DMS79 (cell line): ENCODE results near the gene PARP9.
"Not testable (repeated sequence)": the region's sequence is repeated elsewhere in the genome, so short reads cannot be mapped to it uniquely, and the experiment has no call there.

Source experiments
- DNase-seq: peaks from one replicate; lab custom pipeline; 2025; lab: John Stamatoyannopoulos, UW

The PARP9 gene

DNA sequence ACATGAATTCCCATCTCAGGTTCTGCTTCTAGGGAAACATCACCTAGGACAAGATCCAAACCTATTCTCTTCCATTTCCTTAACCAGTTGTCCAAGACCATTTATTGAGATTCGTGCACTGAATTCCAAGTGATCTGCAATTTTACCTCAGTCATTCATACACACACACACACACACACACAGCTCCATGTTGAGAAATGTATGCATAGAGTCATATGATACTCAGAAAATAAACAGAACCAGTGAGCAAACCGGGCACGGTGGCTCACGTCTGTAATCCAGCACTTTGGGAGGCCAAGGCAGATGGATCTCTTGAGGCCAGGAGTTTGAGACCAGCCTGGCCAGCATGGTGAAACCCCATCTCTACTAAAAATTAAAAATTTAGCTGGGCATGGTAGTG, 43.2 kb downstream of the PARP9 start:
- no peak for DNase-seq

DNA sequence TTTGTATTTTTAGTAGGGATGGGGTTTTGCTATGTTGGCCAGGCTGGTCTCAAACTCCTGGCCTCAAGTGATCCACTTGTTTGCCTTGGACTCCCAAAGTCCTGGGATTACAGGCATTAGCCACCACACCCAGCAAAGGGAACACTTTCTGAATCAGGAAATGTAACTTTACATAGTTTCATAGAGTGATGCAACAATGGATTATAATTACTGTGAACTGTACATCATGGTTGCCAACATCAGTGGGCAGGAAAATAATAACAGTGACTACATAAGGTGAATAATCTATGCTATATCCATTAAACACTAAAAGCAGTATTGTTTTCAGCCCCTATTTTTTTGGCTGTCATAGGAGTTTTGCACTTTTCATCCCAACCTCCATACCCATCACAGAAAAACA, 44.4 kb downstream of the PARP9 start:
- no peak for DNase-seq

GRCh38 chr3:122516846-122517360, 47.2 kb downstream of the PARP9 start:
- DNase-seq, result no peak

DNA sequence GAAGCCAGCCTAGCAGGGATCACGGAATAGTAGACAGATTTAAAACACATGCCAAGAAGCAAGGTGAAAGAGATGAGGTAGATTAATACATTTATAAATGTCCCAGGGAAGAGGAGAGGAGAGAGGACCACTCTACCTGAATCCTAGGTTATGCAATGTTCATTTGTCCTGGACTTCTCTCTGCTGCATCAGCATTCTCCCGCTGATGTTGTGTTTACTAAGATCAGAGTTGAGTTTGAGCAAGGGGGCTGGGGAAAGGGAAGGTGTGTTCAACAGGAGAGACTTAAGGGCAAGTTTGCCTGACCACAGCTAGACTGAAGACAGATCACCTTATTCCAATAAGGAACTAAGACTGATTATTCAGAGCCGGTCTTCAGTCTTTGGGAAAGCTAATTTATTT, 48.2 kb downstream of the PARP9 start:
- DNase-seq, result no peak

- DNase-seq, result no peak
Observed at GRCh38 chr3:122515020-122515468, 49.1 kb downstream of the PARP9 start.

GRCh38 chr3:122514123-122515019, 49.7 kb downstream of the PARP9 start, which contains the start of gene KPNA1:
Gene KPNA1, minus strand, starts transcription at chr3:122514939. Its CDS starts 18,374 bp downstream, at chr3:122496565.
- peak; percentile 74 for DNase-seq

DNA sequence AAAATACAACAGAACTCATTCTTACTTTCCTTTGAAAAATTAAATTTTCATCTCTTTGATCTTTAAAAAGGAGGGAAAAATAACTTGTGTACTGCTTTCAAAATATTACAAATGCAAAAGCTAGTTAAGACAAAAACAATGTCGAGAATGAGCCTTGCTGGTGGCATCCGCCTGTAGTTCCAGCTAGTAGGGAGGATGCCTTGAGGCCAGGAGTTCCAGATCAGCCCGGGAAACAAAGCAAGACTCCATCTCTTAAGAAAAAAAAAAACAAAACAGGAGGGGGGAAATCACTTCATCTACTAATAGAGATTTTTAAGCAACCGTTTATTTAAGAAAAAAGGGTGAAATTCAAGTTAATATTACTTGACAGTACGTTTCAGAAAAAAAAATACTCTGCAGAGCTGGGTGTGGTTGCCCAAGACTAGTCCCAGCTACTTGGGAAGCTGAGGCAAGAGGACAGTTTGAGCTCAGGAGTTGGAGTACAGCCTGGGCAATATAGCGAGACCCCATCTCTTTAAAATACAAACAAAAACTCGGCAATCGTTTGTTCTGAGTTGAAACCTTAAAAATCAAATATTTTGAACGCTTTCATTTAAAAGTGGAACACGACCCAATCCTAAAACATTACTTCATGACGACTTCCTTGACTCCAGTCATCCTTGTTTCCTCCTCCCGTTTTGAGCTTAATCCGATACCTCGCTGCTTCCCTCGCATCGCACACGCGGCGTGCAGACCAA, 50.5 kb downstream of the PARP9 start:
- no peak for DNase-seq

GRCh38 chr3:122512284-122512683, 51.8 kb downstream of the PARP9 start:
- no peak for DNase-seq

DNA sequence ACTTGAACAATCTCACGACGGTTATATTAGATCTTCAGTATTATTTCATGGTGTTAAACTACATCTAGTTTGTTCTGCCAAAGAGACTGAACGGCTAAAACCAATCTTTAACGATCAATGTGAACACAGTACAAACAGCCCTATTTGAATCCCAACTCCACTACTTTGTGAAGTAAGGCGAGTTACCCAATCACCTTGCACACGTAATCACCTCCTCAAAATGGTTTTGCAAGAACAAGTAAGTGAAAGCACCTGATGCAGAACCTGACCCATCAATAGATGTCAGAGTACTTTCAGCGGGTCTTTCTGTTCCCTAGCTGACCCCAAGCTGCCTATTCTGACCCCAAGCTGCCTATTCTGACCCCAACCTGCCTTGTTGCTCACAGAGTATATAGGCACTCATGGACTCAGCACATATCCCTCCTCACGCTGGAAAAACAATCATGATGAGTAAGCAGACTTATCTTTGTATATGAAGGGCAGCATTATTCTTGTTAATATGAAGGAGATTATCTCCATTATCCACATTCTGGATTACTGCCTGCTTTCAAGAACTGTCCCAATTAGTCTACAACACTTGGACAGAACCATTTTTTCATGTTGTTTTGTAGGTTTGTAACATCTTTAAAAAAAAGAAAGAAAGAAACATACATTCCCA, 53.1 kb downstream of the PARP9 start:
- DNase-seq, result no peak

DNA sequence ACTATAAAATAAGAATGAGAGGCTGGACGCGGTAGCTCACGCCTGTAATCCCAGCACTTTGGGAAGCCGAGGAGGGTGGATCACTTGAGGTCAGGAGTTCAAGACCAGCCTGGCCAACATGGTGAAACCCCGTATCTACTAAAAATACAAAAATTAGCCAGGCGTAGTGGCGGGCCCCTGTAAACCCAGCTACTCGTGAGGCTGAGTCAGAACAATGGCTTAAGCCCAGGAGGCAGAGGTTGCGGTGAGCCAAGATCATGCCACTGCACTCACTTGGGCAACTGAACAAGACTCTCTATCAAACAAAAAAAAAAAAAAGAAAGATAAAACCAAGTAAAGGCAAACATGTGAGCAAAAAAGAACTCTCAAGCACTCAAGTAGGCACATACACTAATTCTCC, 55.2 kb downstream of the PARP9 start:
- DNase-seq, result not testable (repeated sequence)

DNA sequence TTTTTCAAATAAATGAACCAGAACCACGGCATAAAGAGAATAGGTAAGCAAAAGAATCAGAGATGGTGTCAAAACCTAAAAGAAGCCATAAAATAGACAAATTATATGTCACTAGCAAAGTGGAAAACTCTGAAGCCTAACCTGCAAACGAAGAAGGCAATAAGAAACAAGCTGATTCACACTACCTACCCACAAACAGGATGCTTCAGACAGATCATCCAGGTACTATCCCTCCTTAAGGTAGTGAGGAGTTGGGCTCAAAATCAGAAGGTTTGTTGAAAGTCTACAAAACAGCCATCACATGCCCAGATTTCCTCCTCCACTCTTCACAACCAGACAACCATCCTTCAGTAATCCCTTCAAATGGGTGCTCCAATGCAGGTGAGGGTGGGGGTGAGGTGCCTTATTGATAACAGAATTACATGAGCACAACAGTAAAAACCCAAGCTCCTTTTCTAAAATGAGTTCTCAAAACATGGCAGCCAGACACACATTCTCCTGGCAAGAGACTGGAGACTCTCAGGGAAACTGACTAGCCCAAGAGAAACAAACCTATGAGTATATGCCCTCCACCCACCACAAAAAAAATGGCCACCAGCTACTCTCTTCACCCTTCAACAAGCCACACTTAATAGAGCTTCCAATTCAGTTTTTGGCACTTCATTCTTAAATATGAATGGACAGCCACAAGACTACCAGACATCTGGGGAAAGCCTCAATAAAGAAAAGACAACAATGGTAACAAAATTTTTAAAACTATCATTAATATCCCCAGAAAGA, 55.8 kb downstream of the PARP9 start:
- DNase-seq, result no peak

DNA sequence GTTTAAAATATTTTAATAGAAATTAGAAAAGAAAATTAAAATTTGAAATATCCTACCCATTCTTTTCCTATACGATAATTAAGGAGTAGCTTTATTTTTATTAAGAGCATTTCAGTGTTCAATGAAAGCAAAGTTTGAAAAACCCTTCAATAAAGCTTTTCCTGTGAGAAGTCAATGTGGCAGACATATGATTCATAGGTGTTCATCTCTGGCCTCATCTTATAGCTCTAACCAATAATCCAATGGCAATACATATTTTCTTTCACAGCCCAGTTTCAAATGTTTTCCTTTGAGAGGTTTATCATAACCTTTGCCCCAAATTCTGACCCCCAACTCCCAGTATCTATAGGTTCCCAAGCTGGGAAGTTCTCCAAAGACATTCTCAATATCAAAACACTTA, 57.6 kb downstream of the PARP9 start:
- DNase-seq, result no peak

DNA sequence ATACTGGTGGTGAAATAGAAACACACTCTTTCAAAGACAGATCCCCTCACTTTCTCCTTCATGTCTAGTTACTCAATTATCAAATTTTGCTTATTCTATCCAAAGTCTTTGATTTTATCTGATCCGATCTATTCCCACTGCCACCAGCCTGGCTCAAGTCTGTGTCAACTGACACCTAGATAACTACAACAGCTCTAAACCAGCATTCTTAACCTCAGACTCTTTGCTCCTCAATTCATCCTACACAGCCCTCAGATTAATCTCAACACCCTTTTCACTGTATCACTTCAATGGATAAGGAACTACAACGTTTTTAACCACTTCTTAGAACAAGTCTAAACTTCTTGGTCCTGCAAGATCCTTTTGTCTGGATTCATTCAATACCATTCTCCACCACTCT, 58.4 kb downstream of the PARP9 start:
- DNase-seq, result no peak

GRCh38 chr3:122502941-122503340, 61.2 kb downstream of the PARP9 start:
- no peak for DNase-seq

GRCh38 chr3:122502139-122502538, 62.0 kb downstream of the PARP9 start:
- no peak for DNase-seq

DNA sequence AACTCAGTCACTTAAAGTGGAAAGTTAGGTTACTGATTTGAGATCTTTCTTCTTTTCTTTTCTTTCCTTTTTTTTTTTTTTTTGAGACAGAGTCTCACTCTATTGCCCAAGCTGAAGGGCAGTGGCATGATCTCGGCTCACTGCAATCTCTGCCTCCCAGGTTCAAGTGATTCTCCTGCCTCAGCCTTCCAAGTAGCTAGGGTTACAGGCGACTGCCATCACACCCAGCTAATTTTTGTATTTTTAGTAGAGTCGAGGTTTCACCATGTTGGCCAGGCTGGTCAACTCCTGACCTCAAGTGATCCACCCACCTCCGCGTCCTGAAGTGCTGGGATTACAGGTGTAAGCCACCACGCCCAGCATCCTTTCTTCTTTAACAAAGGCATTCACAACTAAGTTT, 63.1 kb downstream of the PARP9 start:
- DNase-seq, result not testable (repeated sequence)

GRCh38 chr3:122498152-122498551, 65.9 kb downstream of the PARP9 start:
- DNase-seq, result no peak

DNA sequence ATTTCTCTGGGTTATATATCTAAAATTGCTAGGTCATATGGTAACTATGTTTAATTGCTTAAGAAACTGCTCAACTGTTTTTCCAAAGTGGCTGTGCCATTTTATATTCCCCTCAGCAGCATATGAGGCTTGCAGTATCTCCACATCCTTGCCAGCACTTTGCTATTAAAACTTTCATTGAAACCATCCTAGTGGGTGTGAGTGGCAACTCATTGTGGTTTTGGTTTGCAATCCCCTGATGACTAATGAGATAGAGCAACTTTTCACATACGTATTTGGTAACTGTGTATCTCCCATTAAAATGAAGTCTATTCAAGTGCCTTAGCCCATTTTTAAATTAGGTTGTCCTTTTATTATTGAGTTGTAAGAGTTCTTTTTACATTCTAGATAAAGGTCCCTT, 66.7 kb downstream of the PARP9 start:
- no peak for DNase-seq

DNA sequence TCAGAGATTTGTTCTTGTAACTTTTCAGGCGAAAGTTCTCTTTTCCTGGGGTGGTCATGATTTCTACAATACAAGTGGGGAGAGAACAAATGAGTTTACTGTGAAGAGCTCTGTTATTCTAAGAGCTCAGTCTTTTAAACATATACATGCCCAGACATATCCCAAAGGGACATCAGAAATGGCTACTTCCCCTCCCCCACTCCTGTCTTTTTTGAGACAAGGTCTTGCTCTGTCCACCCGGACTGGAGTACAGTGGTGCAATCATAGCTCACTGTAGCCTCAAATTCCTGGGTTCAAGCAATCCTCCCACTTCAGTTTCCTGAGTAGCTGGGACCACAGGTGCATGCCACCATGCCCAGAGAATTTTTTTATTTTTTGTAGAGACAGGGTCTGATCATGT, 67.6 kb downstream of the PARP9 start:
- DNase-seq, result no peak

DNA sequence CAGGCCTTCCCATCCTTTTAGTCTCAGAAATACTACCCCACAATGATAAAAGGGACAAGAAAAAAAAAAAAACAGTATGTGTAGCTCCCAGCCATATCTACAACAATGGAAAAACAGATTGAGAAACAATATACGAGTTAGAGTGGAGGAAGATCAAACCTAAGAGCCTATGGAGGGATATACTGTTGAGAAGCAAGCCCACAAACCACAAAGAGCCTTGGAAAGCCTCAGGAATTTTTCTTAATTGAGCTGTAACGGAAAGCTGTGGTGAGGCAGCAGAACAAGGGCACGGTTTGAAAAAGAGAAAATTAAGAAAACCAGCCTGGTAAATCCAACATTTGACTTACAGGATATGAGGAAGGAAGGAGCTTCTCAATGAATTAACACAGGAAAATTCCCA, 70.8 kb downstream of the PARP9 start:
- DNase-seq, result peak; percentile 5

DNA sequence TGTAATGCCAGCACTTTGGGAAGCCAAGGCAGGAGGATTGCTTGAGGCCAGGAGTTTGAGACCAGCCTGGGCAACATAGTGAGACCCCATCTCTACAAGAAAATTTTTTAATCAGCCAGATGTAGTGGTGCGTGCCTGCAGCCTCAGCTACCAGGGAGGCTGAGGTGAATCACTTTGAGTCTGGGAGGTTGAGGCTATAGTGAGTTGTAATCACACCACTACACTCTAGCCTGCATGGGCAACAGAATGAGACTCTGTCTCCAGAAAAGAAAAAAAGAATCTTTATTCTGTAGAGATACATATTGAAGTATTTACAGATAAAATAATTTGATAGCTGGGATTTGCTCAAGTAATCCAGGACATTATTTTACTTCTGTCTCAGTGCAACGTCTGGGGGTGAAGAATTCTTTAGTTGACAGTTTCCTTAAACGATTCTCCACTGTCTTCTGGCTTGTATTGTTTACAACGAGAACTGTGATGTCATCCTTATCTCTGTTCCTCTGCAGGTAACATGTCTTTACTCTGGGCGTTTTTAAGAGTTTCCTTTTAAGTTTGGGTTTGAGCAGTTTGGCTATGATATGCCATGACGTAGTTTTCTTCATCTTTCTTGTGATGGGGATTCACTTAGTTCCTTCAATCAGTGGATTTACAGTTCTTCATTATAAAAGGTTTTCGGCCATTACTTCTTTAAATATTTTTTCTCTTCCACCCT, 75.7 kb downstream of the PARP9 start:
- no peak for DNase-seq
